Thyroid gland (tissue), 4 donors: ENCODE measurements around the gene ACOX1. TPM values are rescaled to one million over a fixed set of nuclear protein-coding genes. Genes with fewer than 3 reads are reported as not detected.
A peak's percentile ranks its signal among the peaks of the same experiment; 100 is the strongest.

ENCODE experiments used
- DNase-seq, 2 donors: peaks; one replicate each; pipeline ENCODE4 v3.0.0-alpha.2; 2019
- H3K27ac ChIP-seq, 3 donors: fragments of 200-600 bp; sonication (generic); 1 replicate in 2 of 3; 2 replicates in 1 of 3; pipeline ENCODE4 v1.5.1; 2016 to 2019; ENCODE audit warnings: mild to moderate bottlenecking in 1 of 3, moderate library complexity in 1 of 3
- H3K27me3 ChIP-seq: fragments of 200-600 bp; sonication (generic); one replicate; pipeline ENCODE4 v1.5.1; 2019
- H3K36me3 ChIP-seq, 2 donors: fragments of 200-600 bp; sonication (generic); one replicate each; pipeline ENCODE4 v1.5.1; 2016 to 2019
- H3K4me1 ChIP-seq, 2 donors: fragments of 200-600 bp; sonication (generic); one replicate each; pipeline ENCODE4 v1.5.1; 2017 to 2019
- H3K4me3 ChIP-seq, 3 donors: fragments of 200-600 bp; sonication (generic); replicated peaks in 1 of 3; 1 replicate in 2 of 3; 2 replicates in 1 of 3; pipeline ENCODE4 v1.5.1; 2016; ENCODE audit warnings: mild to moderate bottlenecking in 1 of 3
- H3K9me3 ChIP-seq: fragments of 200-600 bp; sonication (generic); one replicate; pipeline ENCODE4 v1.5.1; 2017
- CTCF ChIP-seq, 6 experiments: fragments of 200-600 bp in 3 of 6; fragments of 450-650 bp in 3 of 6; sonication (generic) in 3 of 6; IDR thresholded peaks; one replicate each; pipeline ENCODE4 v1.5.1; 2016 to 2019; ENCODE audit warnings: antibody characterized with exemption in 6 of 6, mild to moderate bottlenecking in 2 of 6, inconsistent platforms in 1 of 6, moderate library complexity in 1 of 6
- POLR2A ChIP-seq, 2 donors: fragments of 450-650 bp; IDR thresholded peaks; one replicate each; pipeline ENCODE4 v1.6.1; 2017; ENCODE audit warnings: antibody characterized with exemption in 2 of 2, mild to moderate bottlenecking in 2 of 2, moderate library complexity in 1 of 2
- WGBS, 2 donors: methylation state at CpG; one replicate each; pipeline ENCODE4 v1.1.5; 2017; 5-methylcytosine and 5-hydroxymethylcytosine counted together
- intact Hi-C: fragments of 100-400 bp; cut with DNase I; formaldehyde crosslinking; loops from one replicate; pipeline ENCODE4 v1.15.1; 2023
- total RNA-seq, 4 donors: library from RNA; depleted of rRNA; stranded (reverse); fragments of >200 nt; gene quantifications; one replicate each; pipeline ENCODE4 v1.2.3, GENCODE V29; 2016

Gene ACOX1
- total RNA-seq, 4 donors from 2014 or later = 59.6 to 102 (median 75.5) TPM

GRCh38 chr17:75913537-75914210, 65.3 kb downstream of the ACOX1 start:
- Histone ChIP-seq H3K36me3 (peaks cover 8 to 21% of the 10 kb centered on the region in 2 donors), H3K4me3 (no peak overlapping the region), H3K27me3 (no peaks in the 10 kb centered on the region), H3K9me3 (no peaks in the 10 kb centered on the region), H3K4me1 (peaks cover 22 to 29% of the 10 kb centered on the region in 2 donors), H3K27ac (no peak overlapping the region)
- WGBS, 2 donors = 95% methylated on average over 14 to 27 of the region's 32 CpGs
- intact Hi-C loops = no loop called here
- no peak for DNase-seq
- TF ChIP-seq POLR2A (IDR thresholded peaks at IDR 0.05) (no peak), CTCF (IDR thresholded peaks at IDR 0.05) (no peak)

GRCh38 chr17:75910699-75911098, 68.3 kb downstream of the ACOX1 start:
- no peak for TF ChIP-seq CTCF (IDR thresholded peaks at IDR 0.05)
- no peak for TF ChIP-seq POLR2A (IDR thresholded peaks at IDR 0.05)
- DNase-seq = peak; percentile 68 to 71
- intact Hi-C loops = no loop called here
- H3K27me3 ChIP-seq = no peaks in the 10 kb centered on the region
- H3K9me3 ChIP-seq = no peaks in the 10 kb centered on the region
- H3K4me3 ChIP-seq = no peak overlapping the region
- H3K4me1 ChIP-seq = peaks cover 26 to 39% of the 10 kb centered on the region in 2 donors
- WGBS, 2 donors = 53 to 65% methylated on average over 3 to 6 of the region's 6 CpGs
- peaks cover 8 to 13% of the 10 kb centered on the region in 2 donors for H3K36me3 ChIP-seq
- peak overlapping the region; percentile 67 to 87 (median 79) for H3K27ac ChIP-seq

- intact Hi-C loops = loop anchor here (5.0 kb wide), 1 partner anchor 97 kb away; no protein-coding TSS in a partner anchor
- no peak overlapping the region for H3K4me3 ChIP-seq
- no peaks in the 10 kb centered on the region for H3K9me3 ChIP-seq
- no peaks in the 10 kb centered on the region for H3K27me3 ChIP-seq
- TF ChIP-seq POLR2A (IDR thresholded peaks at IDR 0.05) = peak in 1 of 2 donors; percentile 6
- TF ChIP-seq CTCF (IDR thresholded peaks at IDR 0.05) = no peak
- H3K4me1 ChIP-seq = peaks cover 31 to 45% of the 10 kb centered on the region in 2 donors
- H3K36me3 ChIP-seq = peaks cover 8 to 13% of the 10 kb centered on the region in 2 donors
- peak overlapping the region; percentile 18 to 87 (median 79) for H3K27ac ChIP-seq
- peak; percentile 80 to 82 for DNase-seq
- 39 to 43% methylated on average over 10 to 11 of the region's 11 CpGs for WGBS, 2 donors
These were observed 69.1 kb downstream of the ACOX1 start for GRCh38 chr17:75909812-75910274.

- 74 to 75% methylated on average over 9 to 13 of the region's 14 CpGs for WGBS, 2 donors
- no peak for TF ChIP-seq POLR2A (IDR thresholded peaks at IDR 0.05)
- no peak for TF ChIP-seq CTCF (IDR thresholded peaks at IDR 0.05)
- Histone ChIP-seq H3K4me3 (no peak overlapping the region), H3K4me1 (peaks cover 31 to 45% of the 10 kb centered on the region in 2 donors), H3K9me3 (no peaks in the 10 kb centered on the region), H3K27me3 (no peaks in the 10 kb centered on the region), H3K27ac (peak overlapping the region; percentile 18 to 87 (median 79)), H3K36me3 (peaks cover 7 to 8% of the 10 kb centered on the region in 2 donors)
- peak; percentile 70 to 72 for DNase-seq
- intact Hi-C loops = loop anchor here (5.0 kb wide), 1 partner anchor 98 kb away; no protein-coding TSS in a partner anchor
These were observed 69.7 kb downstream of the ACOX1 start for GRCh38 chr17:75909051-75909811.
